Psoas muscle (tissue), 8 donors: ENCODE results near the gene ABCG1. TPM values are rescaled to one million over a fixed set of nuclear protein-coding genes. Genes with fewer than 3 reads are reported as not detected.

ENCODE experiments used
- ATAC-seq, 4 donors: fragments of 200-7000 bp; cut with Tn5 transposase; one replicate each; pipeline ENCODE4 v1.9.1; 2020; ENCODE audit warnings: moderate library complexity in 3 of 4, mild to moderate bottlenecking in 2 of 4
- DNase-seq, 2 donors: peaks; one replicate each; pipeline ENCODE4 v3.0.0-alpha.2; 2020
- H3K27ac ChIP-seq: fragments of 200-600 bp; one replicate; pipeline ENCODE4 v1.8.0; 2022
- H3K27me3 ChIP-seq, 3 donors: fragments of 200-600 bp in 1 of 3; one replicate each; pipeline versions ENCODE4 v1.6.1 to v1.8.0; 2013 to 2022; ENCODE audit warnings: low read length in 2 of 3, mild to moderate bottlenecking in 2 of 3, moderate library complexity in 1 of 3; ENCODE audit not compliant: insufficient read depth in 3 of 3
- H3K36me3 ChIP-seq, 2 donors: fragments of 200-600 bp in 1 of 2; one replicate each; pipeline versions ENCODE4 v1.6.1 to v1.8.0; 2013 to 2022; ENCODE audit warnings: low read depth in 1 of 2, mild to moderate bottlenecking in 1 of 2, moderate library complexity in 1 of 2; ENCODE audit not compliant: insufficient read depth in 1 of 2
- H3K4me1 ChIP-seq: fragments of 200-600 bp; one replicate; pipeline ENCODE4 v1.8.0; 2022
- H3K4me3 ChIP-seq: fragments of 200-600 bp; one replicate; pipeline ENCODE4 v1.8.0; 2022; ENCODE audit warnings: mild to moderate bottlenecking
- H3K9me3 ChIP-seq: fragments of 200-600 bp; one replicate; pipeline ENCODE4 v1.8.0; 2022
- WGBS, 3 donors: extraction: QIAGEN DNeasy Blood & Tissue Kit; methylation state at CpG; one replicate each; pipeline versions ENCODE4 v1.1.6 to v1.1.7; 2013; 5-methylcytosine and 5-hydroxymethylcytosine counted together
- intact Hi-C, 2 donors: fragments of 100-400 bp; cut with DNase I; formaldehyde crosslinking; loops; one replicate each; pipeline versions ENCODE4 v1.11.0 to v1.14.2; 2022
- polyA plus RNA-seq, 3 donors: library from polyadenylated mRNA; stranded (reverse); fragments of 200-250 nt; gene quantifications; one replicate each; pipeline ENCODE4 v1.2.3, GENCODE V29; 2013
- total RNA-seq, 4 donors: library from RNA; stranded (reverse); fragmentation: NEBNext Ultra II Directional in 2 of 4; extraction: Animal tissue kit (Norgen Biotek cat#: 25700) in 2 of 4; gene quantifications; one replicate each; pipeline versions ENCODE4 v1.2.1 to v1.2.4, GENCODE V29; 2021 to 2023
- TF ChIP-seq, protein P1 (sequence below): fragments of 200-600 bp; IDR thresholded peaks from one replicate; pipeline ENCODE4 v1.8.0; 2022; ENCODE audit warnings: antibody characterized with exemption
- donor health status: healthy with polysubstance abuse.
- donor health status: DM: no; HTN: no; CAD: no; lungs with moderate emphysema.
- donor health status: Bipolar disorder and iron deficiency.
- donor health status: healthy.
- donor health status: DM: yes; HTN: yes; CAD: no.
- donor health status: DM: no; HTN: no; CAD: no.
- donor health status: DM: no; HTN: no; CAD: no.
- donor health status: DM: yes; HTN: yes; CAD: no.

ABCG1 gene
- total and polyA plus RNA-seq, 7 donors, result 2.9 to 35.8 (median 4.4) TPM

DNA sequence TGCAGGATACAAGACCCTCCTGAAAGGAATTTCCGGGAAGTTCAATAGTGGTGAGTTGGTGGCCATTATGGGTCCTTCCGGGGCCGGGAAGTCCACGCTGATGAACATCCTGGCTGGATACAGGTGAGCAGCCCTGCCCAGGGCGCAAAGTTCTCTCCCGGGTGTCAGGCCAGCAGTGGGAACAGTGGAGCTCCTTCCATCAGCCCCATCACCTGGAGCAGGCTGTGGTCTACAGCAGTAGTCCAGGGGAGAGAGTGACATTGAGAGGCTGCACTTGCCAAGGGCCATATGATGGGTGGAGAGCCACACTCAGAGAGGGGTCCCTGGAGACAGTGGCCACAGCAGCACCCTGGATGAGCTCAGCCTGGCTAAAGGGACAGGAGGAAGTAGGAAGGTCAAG, 52.1 kb downstream of the ABCG1 start:
- intact Hi-C loops, result no loop called here
- Histone ChIP-seq H3K27me3 (no peaks in the 10 kb centered on the region), H3K4me1 (no peaks in the 10 kb centered on the region), H3K4me3 (no peak overlapping the region), H3K27ac (no peak overlapping the region), H3K9me3 (no peaks in the 10 kb centered on the region), H3K36me3 (peaks cover 0 to 28% of the 10 kb centered on the region in 2 donors)
- DNase-seq, result peak in 1 of 2 donors; percentile 20
- no peak for ATAC-seq
- WGBS, 3 donors, result 90 to 96% (median 93%) methylated on average over 6 of the region's 6 CpGs
- TF ChIP-seq, protein P1, sequence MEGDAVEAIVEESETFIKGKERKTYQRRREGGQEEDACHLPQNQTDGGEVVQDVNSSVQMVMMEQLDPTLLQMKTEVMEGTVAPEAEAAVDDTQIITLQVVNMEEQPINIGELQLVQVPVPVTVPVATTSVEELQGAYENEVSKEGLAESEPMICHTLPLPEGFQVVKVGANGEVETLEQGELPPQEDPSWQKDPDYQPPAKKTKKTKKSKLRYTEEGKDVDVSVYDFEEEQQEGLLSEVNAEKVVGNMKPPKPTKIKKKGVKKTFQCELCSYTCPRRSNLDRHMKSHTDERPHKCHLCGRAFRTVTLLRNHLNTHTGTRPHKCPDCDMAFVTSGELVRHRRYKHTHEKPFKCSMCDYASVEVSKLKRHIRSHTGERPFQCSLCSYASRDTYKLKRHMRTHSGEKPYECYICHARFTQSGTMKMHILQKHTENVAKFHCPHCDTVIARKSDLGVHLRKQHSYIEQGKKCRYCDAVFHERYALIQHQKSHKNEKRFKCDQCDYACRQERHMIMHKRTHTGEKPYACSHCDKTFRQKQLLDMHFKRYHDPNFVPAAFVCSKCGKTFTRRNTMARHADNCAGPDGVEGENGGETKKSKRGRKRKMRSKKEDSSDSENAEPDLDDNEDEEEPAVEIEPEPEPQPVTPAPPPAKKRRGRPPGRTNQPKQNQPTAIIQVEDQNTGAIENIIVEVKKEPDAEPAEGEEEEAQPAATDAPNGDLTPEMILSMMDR, result no peak

DNA sequence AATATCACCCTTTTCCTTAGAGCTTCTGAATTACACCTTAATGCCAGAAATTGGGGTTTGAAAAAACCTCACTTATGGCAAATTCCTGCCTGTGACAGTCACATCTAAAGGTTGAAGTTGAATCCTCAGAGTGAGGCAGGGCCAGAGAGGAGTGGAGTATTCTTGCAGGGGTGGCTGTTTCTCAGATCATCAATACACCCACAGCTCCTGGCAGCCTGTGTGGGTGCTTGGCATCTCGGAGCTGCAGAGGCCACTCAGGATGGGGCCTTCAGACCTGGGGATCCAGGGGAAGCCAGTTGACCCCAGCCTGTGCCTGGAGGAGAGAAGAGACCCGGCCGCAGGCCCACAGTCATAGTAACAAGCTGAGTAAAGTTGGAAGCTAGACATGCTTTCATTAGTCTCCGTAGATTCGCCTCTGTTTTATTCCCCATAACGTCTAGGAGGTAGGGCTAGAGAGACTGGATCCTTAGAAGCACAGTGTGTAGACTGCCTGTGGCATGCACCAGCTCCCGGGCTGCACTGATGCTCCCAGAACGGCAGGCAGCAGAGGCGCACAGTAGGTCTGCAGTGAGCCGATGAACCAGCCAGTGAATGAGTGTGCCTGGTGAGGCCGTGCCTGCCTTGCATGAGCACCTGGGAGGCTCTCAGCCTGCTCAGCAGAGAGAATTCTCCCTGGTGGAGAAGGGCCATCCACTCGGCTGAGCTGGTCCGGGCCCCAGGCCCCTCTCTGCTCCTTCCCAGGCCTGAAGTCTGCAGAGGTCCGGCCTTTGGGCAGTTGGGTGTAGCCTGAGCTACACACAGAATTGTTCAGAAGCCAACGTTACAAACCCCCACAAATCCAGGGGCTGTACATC, 53.4 kb downstream of the ABCG1 start:
- no peak overlapping the region for H3K27ac ChIP-seq
- H3K4me1 ChIP-seq, result no peaks in the 10 kb centered on the region
- WGBS, 3 donors, result 90 to 95% (median 92%) methylated on average over 15 of the region's 15 CpGs
- ATAC-seq, result no peak
- no peak overlapping the region for H3K4me3 ChIP-seq
- H3K9me3 ChIP-seq, result no peaks in the 10 kb centered on the region
- H3K27me3 ChIP-seq, result no peaks in the 10 kb centered on the region
- TF ChIP-seq, protein P1, result no peak
- no peak for DNase-seq
- intact Hi-C loops, result no loop called here
- peaks cover 0 to 35% of the 10 kb centered on the region in 2 donors for H3K36me3 ChIP-seq

DNA sequence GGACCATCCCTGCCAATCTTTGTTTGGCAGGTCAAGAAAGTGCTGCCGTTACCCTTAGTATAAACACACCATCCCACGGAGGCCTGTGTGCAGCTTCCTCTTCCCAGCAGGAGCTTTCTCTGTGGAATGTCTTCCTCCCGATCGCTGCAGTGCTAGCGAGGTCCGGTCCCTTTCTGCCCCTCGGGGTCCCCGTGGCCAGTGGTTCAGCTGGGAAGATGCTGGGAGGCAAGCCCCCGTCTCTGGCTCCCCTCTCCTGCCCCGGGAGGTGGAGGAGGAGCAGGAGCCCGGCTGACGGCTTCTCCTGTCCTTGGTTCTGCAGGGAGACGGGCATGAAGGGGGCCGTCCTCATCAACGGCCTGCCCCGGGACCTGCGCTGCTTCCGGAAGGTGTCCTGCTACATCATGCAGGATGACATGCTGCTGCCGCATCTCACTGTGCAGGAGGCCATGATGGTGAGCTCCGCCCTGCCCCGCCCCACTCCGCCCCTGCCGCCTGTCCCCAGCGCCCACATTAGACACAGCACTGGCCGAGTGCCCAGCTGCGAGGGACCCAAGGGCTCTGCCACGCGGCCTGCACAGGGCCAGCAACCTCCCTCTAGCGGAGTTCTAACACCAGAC, 54.2 kb downstream of the ABCG1 start:
- intact Hi-C loops, result no loop called here
- ATAC-seq, result no peak

DNA sequence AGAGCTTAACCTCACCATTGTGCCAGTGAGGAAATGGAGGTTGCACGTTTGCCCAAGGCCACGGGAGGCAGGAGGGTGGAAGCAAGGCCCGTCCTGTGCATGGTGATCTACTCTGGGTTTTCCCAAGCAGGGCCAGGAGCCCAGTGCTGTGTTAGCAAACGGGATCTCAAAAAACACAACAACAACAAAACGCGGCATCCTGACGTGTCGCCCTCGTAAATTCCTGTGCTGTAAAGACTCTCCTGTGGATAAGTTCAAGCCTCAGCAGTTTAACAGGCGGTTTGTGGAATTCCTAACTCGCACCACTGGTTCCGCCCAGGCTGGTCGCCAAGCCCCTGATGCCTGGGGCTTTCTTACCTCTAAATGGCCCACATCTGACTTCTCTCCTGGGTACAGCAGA, 57.1 kb downstream of the ABCG1 start:
- Histone ChIP-seq H3K27me3 (no peaks in the 10 kb centered on the region), H3K36me3 (peaks cover 0 to 47% of the 10 kb centered on the region in 2 donors), H3K4me3 (no peak overlapping the region), H3K27ac (no peak overlapping the region), H3K4me1 (no peaks in the 10 kb centered on the region), H3K9me3 (no peaks in the 10 kb centered on the region)
- ATAC-seq (no peak), DNase-seq (no peak)
- intact Hi-C loops, result no loop called here
- WGBS, 3 donors, result 82 to 83% (median 82%) methylated on average over 13 of the region's 13 CpGs
- TF ChIP-seq, protein P1, result no peak

More for the DNA sequence above, 54.2 kb downstream of the ABCG1 start:
- Histone ChIP-seq H3K27me3 (no peaks in the 10 kb centered on the region), H3K4me3 (no peak overlapping the region), H3K27ac (no peak overlapping the region), H3K4me1 (no peaks in the 10 kb centered on the region), H3K9me3 (no peaks in the 10 kb centered on the region), H3K36me3 (peaks cover 0 to 35% of the 10 kb centered on the region in 2 donors)
- 86 to 88% (median 87%) methylated on average over 28 to 29 of the region's 29 CpGs for WGBS, 3 donors
- TF ChIP-seq, protein P1, result no peak
- no peak for DNase-seq
